ENCODE results near the gene CHFR. TPM values are rescaled to one million over a fixed set of nuclear protein-coding genes. Genes with fewer than 3 reads are reported as not detected.

The CHFR gene
- total RNA-seq, 2 donors from 2014 or later, result 37.8 to 41.4 TPM

DNA sequence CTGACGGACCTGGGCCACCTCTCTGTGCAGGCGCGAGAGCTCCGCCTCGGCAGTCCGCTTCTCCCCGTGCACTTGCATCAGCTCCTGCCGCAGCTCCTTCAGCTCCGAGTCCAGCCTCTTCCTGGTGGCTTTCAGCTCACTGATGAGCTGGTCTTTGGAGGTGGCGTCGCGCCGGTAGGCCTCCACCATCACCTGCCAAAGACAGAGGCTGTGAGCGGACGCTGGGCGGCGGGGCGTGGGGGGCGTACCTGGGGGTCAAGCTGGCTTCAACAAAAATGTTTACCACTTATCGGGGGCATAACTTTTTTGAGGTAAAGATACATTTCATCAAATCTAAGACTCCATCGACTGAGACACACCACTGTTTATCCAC is 98.3 kb downstream of the CHFR start:
- no peak overlapping the region for H3K4me3 ChIP-seq
- no peak overlapping the region for H3K27ac ChIP-seq
- no peak for DNase-seq
- no peaks in the 10 kb centered on the region for H3K9me3 ChIP-seq
- H3K9ac ChIP-seq (ENCODE audit: low read depth in 2 of 2, low read length in 2 of 2), result no peak overlapping the region
- no peaks in the 10 kb centered on the region for H3K4me1 ChIP-seq
- H3K27me3 ChIP-seq, result no peaks in the 10 kb centered on the region
- H3K36me3 ChIP-seq, result peaks cover 16% of the 10 kb centered on the region
- TF ChIP-seq CTCF (IDR thresholded peaks at IDR 0.05), result no peak
- intact Hi-C loops (cut with DNase I), result no loop called here

GRCh38 chr12:132788375-132789098 is 98.9 kb downstream of the CHFR start:
- Histone ChIP-seq H3K27ac (no peak overlapping the region), H3K4me1 (no peaks in the 10 kb centered on the region), H3K9ac (ENCODE audit: low read depth in 2 of 2, low read length in 2 of 2) (no peak overlapping the region), H3K36me3 (peaks cover 18% of the 10 kb centered on the region), H3K27me3 (no peaks in the 10 kb centered on the region), H3K4me3 (no peak overlapping the region), H3K9me3 (no peaks in the 10 kb centered on the region)
- intact Hi-C loops (cut with DNase I), result no loop called here
- no peak for TF ChIP-seq CTCF (IDR thresholded peaks at IDR 0.05)
- DNase-seq, result no peak

DNA sequence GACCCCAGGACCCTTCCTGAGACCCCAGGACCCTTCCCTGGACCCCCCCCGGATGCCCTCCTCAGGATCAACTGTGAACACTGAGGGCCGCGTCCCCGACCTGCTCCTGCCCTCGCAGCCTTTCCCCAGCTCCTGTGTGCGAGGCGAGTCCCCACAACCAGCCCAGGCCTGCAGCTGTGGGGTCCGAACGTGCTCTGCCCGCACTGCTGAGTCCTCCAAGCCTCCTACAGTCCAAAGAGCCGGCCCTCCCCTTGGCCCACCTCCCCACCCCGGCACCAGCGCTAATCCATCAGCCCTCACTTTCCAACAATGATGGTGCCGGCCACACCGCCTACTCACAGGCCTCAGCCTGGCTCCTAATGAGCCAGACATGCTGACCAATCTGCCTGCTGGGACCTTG is 99.5 kb downstream of the CHFR start:
- intact Hi-C loops (cut with DNase I), result no loop called here

GRCh38 chr12:132786192-132786591 is 101.2 kb downstream of the CHFR start:
- intact Hi-C loops (cut with DNase I), result no loop called here
- Histone ChIP-seq H3K9ac (ENCODE audit: low read depth in 2 of 2, low read length in 2 of 2) (no peak overlapping the region), H3K27ac (no peak overlapping the region), H3K4me3 (no peak overlapping the region), H3K4me1 (no peaks in the 10 kb centered on the region), H3K9me3 (no peaks in the 10 kb centered on the region), H3K36me3 (peaks cover 26% of the 10 kb centered on the region), H3K27me3 (no peaks in the 10 kb centered on the region)
- DNase-seq, result no peak
- TF ChIP-seq CTCF (IDR thresholded peaks at IDR 0.05), result no peak

More for the DNA sequence above, 99.5 kb downstream of the CHFR start:
- Histone ChIP-seq H3K27me3 (no peaks in the 10 kb centered on the region), H3K4me1 (no peaks in the 10 kb centered on the region), H3K9me3 (no peaks in the 10 kb centered on the region), H3K4me3 (no peak overlapping the region), H3K27ac (no peak overlapping the region), H3K9ac (ENCODE audit: low read depth in 2 of 2, low read length in 2 of 2) (no peak overlapping the region), H3K36me3 (peaks cover 18% of the 10 kb centered on the region)
- no peak for DNase-seq
- no peak for TF ChIP-seq CTCF (IDR thresholded peaks at IDR 0.05)

DNA sequence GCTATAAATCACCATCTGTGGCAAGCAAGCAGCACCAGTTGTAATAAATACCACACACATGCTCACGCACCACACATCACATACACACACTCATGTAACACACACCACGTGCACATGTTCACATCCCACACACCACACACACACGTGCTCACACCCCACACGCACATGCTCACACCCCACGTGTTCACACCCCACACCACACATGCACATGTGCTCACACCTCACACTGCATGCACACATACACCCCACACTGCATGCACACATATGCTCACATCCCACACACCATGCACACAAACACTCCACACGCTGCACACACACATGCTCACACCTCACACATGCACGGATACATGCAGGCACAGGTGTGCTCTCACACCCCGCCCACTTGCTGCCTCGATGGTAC is 102.8 kb downstream of the CHFR start:
- no peak for DNase-seq
- Histone ChIP-seq H3K9me3 (no peaks in the 10 kb centered on the region), H3K4me3 (no peak overlapping the region), H3K27ac (no peak overlapping the region), H3K4me1 (no peaks in the 10 kb centered on the region), H3K36me3 (peaks cover 35% of the 10 kb centered on the region), H3K9ac (ENCODE audit: low read depth in 2 of 2, low read length in 2 of 2) (no peak overlapping the region), H3K27me3 (no peaks in the 10 kb centered on the region)
- no peak for TF ChIP-seq CTCF (IDR thresholded peaks at IDR 0.05)
- intact Hi-C loops (cut with DNase I), result no loop called here
